Peyer's patch (tissue), 4 donors: ENCODE measurements around the gene DCST1. TPM values are rescaled to one million over a fixed set of nuclear protein-coding genes. Genes with fewer than 3 reads are reported as not detected.

Source experiments
- DNase-seq, 3 donors: peaks; one replicate each; pipeline ENCODE4 v3.0.0-alpha.2; 2017 to 2019
- H3K27ac ChIP-seq, 4 donors: fragments of 200-600 bp; sonication (generic); one replicate each; pipeline ENCODE4 v1.5.1; 2016 to 2019
- H3K27me3 ChIP-seq, 2 donors: fragments of 200-600 bp; sonication (generic); one replicate each; pipeline ENCODE4 v1.5.1; 2019
- H3K36me3 ChIP-seq, 3 donors: fragments of 200-600 bp; sonication (generic); one replicate each; pipeline ENCODE4 v1.5.1; 2016 to 2019
- H3K4me1 ChIP-seq, 4 donors: fragments of 200-600 bp; sonication (generic); one replicate each; pipeline ENCODE4 v1.5.1; 2016 to 2019
- H3K4me3 ChIP-seq, 4 donors: fragments of 200-600 bp; sonication (generic); 1 replicate in 3 of 4; 2 replicates in 1 of 4; pipeline ENCODE4 v1.5.1; 2016 to 2019; ENCODE audit warnings: mild to moderate bottlenecking in 1 of 4
- H3K9me3 ChIP-seq, 4 donors: fragments of 200-600 bp; sonication (generic); one replicate each; pipeline ENCODE4 v1.5.1; 2016 to 2019; ENCODE audit warnings: mild to moderate bottlenecking in 1 of 4
- CTCF ChIP-seq, 6 experiments: fragments of 450-650 bp in 4 of 6; fragments of 200-600 bp in 2 of 6; sonication (generic) in 1 of 6; IDR thresholded peaks; one replicate each; pipeline ENCODE4 v1.5.1; 2017 to 2019; ENCODE audit warnings: antibody characterized with exemption in 6 of 6, mild to moderate bottlenecking in 3 of 6, moderate library complexity in 1 of 6
- POLR2A ChIP-seq, 2 donors: fragments of 450-650 bp; IDR thresholded peaks; one replicate each; pipeline ENCODE4 v1.5.1; 2017; ENCODE audit warnings: antibody characterized with exemption in 2 of 2, mild to moderate bottlenecking in 2 of 2, moderate library complexity in 2 of 2
- total RNA-seq, 4 donors: library from RNA; depleted of rRNA; stranded (reverse); fragments of >200 nt; gene quantifications; one replicate each; pipeline ENCODE4 v1.1.0, GENCODE V29; 2016

DCST1 gene
- total RNA-seq, 4 donors from 2014 or later: 0.88 to 2.7 TPM; not detected in 2

- Histone ChIP-seq H3K27me3 (no peaks in the 10 kb centered on the region), H3K9me3 (peaks cover 0 to 4% (median 0%) of the 10 kb centered on the region in 4 donors), H3K36me3 (peaks cover 0 to 32% (median 0%) of the 10 kb centered on the region in 3 donors), H3K4me1 (peaks cover 0 to 37% (median 19%) of the 10 kb centered on the region in 4 donors), H3K4me3 (peak overlapping the region in 2 of 4 donors; percentile 60 to 83), H3K27ac (peak overlapping the region in 1 of 4 donors; percentile 94)
- peak in 1 of 2 donors; percentile 30 for TF ChIP-seq POLR2A (IDR thresholded peaks at IDR 0.05)
- TF ChIP-seq CTCF (IDR thresholded peaks at IDR 0.05): no peak
- no peak for DNase-seq
Measured at GRCh38 chr1:155064832-155065429, 31.3 kb downstream of the DCST1 start.

- Histone ChIP-seq H3K27ac (no peak overlapping the region), H3K36me3 (peaks cover 0 to 18% (median 0%) of the 10 kb centered on the region in 3 donors), H3K4me3 (no peak overlapping the region), H3K4me1 (peaks cover 0 to 43% (median 19%) of the 10 kb centered on the region in 4 donors), H3K27me3 (no peaks in the 10 kb centered on the region), H3K9me3 (no peaks in the 10 kb centered on the region)
- TF ChIP-seq CTCF (IDR thresholded peaks at IDR 0.05) (no peak), POLR2A (IDR thresholded peaks at IDR 0.05) (no peak)
- no peak for DNase-seq
Measured at GRCh38 chr1:155066777-155067176, 33.2 kb downstream of the DCST1 start.

- Histone ChIP-seq H3K4me3 (no peak overlapping the region), H3K4me1 (peaks cover 0 to 28% (median 8%) of the 10 kb centered on the region in 4 donors), H3K27ac (no peak overlapping the region), H3K36me3 (peaks cover 0 to 18% (median 0%) of the 10 kb centered on the region in 3 donors), H3K9me3 (no peaks in the 10 kb centered on the region), H3K27me3 (no peaks in the 10 kb centered on the region)
- no peak for DNase-seq
- TF ChIP-seq POLR2A (IDR thresholded peaks at IDR 0.05) (no peak), CTCF (IDR thresholded peaks at IDR 0.05) (no peak)
Measured at GRCh38 chr1:155068599-155068998, 35.0 kb downstream of the DCST1 start.

- no peaks in the 10 kb centered on the region for H3K9me3 ChIP-seq
- H3K27ac ChIP-seq: no peak overlapping the region
Measured at GRCh38 chr1:155069551-155070157, 36.0 kb downstream of the DCST1 start.

GRCh38 chr1:155070158-155070621, 36.6 kb downstream of the DCST1 start:
- TF ChIP-seq CTCF (IDR thresholded peaks at IDR 0.05) (no peak), POLR2A (IDR thresholded peaks at IDR 0.05) (no peak)
- Histone ChIP-seq H3K9me3 (no peaks in the 10 kb centered on the region), H3K4me3 (peak overlapping the region in 2 of 4 donors; percentile 19 to 41), H3K27ac (no peak overlapping the region), H3K4me1 (peaks cover 0 to 18% (median 6%) of the 10 kb centered on the region in 4 donors), H3K27me3 (no peaks in the 10 kb centered on the region), H3K36me3 (peaks cover 0 to 18% (median 0%) of the 10 kb centered on the region in 3 donors)
- DNase-seq: no peak

More at GRCh38 chr1:155069551-155070157, 36.0 kb downstream of the DCST1 start:
- H3K36me3 ChIP-seq: peaks cover 0 to 18% (median 0%) of the 10 kb centered on the region in 3 donors
- peaks cover 0 to 23% (median 6%) of the 10 kb centered on the region in 4 donors for H3K4me1 ChIP-seq
- no peak overlapping the region for H3K4me3 ChIP-seq
- no peaks in the 10 kb centered on the region for H3K27me3 ChIP-seq
- no peak for TF ChIP-seq POLR2A (IDR thresholded peaks at IDR 0.05)
- TF ChIP-seq CTCF (IDR thresholded peaks at IDR 0.05): no peak
- no peak for DNase-seq
